IgD-negative memory B cell (primary cell): ENCODE measurements around the gene TERT. TPM values are rescaled to one million over a fixed set of nuclear protein-coding genes. Genes with fewer than 3 reads are reported as not detected.

Source experiments
- H3K27ac Mint-ChIP-seq, 3 donors: one replicate each; pipeline ENCODE4 v1.8.0; 2020 to 2022; ENCODE audit warnings: mild to moderate bottlenecking in 3 of 3, mixed read lengths in 3 of 3, moderate library complexity in 1 of 3
- H3K27me3 Mint-ChIP-seq: one replicate; pipeline ENCODE4 v1.8.0; 2021; ENCODE audit warnings: mixed read lengths
- H3K36me3 Mint-ChIP-seq: one replicate; pipeline ENCODE4 v1.8.0; 2020; ENCODE audit warnings: mild to moderate bottlenecking, mixed read lengths
- H3K4me1 Mint-ChIP-seq, 3 donors: one replicate each; pipeline ENCODE4 v1.8.0; 2020 to 2022; ENCODE audit warnings: mixed read lengths in 3 of 3, mild to moderate bottlenecking in 1 of 3
- H3K4me3 Mint-ChIP-seq, 4 donors: one replicate each; pipeline ENCODE4 v1.8.0; 2020 to 2022; ENCODE audit warnings: mild to moderate bottlenecking in 4 of 4, mixed read lengths in 4 of 4, moderate library complexity in 3 of 4
- H3K9me3 Mint-ChIP-seq, 3 donors: one replicate each; pipeline ENCODE4 v1.8.0; 2020 to 2021; ENCODE audit warnings: mixed read lengths in 3 of 3, mild to moderate bottlenecking in 1 of 3
- polyA plus RNA-seq: library from polyadenylated mRNA; unstranded; fragments of 300-500 nt; fragmentation: Illumina TruSeq; gene quantifications from one replicate; pipeline ENCODE4 v1.2.3, GENCODE V29; 2021

Gene TERT
- polyA plus RNA-seq, 1 donor from 2014 or later = not detected

GRCh38 chr5:1228120-1228519 is 66.7 kb downstream of the TERT start:
- Mint-ChIP-seq H3K27ac (no peak overlapping the region), H3K9me3 (no peaks in the 10 kb centered on the region), H3K4me1 (no peaks in the 10 kb centered on the region), H3K36me3 (no peaks in the 10 kb centered on the region), H3K27me3 (peaks cover 15% of the 10 kb centered on the region), H3K4me3 (no peak overlapping the region)

DNA sequence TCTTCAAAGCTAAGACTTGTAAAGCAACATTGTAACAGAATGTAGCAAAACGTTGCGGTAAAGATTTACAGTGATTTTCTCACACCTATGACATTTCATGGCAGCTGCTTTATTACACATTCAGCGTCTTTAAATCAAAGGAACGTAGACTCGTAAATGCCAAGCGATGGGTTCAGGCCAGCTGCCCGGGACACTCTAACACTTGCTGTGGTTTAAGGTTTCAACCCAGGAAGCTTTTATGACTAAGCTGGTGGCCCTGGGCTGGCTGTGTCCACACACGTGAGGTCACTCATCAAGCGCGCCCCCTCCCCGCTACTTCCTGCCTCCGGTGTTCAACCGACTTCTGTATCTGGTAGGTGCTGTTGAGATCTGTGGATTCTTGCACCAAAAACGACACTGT is 67.2 kb downstream of the TERT start:
- Mint-ChIP-seq H3K27ac (no peak overlapping the region), H3K9me3 (no peaks in the 10 kb centered on the region), H3K4me1 (no peaks in the 10 kb centered on the region), H3K4me3 (peak overlapping the region in 1 of 4 donors; percentile 18), H3K36me3 (no peaks in the 10 kb centered on the region), H3K27me3 (peaks cover 12% of the 10 kb centered on the region)

DNA sequence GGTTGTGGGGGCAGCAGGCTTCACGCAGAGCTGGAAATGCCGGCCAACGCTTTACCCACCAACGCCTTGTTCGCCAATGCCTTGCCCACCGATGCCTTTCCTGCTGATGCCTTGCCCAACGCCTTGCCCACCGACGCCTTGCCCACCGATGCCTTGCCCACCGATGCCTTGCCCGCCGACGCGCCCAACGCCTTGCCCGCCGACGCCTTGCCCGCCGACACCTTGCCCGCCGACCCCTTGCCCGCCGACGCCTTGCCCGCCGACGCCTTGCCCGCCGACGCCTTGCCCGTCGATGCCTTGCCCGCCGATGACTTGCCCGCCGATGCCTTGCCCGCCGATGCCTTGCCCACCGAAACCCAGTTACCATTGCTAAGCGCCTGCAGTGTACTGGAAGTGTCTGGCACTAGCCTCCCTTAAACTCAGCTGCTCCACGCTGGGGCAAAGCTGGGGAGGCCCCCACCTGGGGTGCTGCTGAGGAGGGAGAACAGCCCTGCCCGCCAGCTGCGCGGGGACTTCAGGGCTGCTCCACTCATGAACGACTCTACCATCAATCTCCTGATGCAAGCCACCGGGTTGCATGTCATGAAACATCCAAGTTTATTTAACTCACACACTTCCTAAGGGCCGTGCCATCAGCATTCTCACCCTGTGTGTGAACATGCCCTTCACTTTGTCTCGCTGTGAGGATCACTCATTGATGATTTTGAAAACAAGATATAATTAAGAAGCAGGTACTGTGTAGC is 67.9 kb downstream of the TERT start:
- Mint-ChIP-seq H3K27me3 (peaks cover 9% of the 10 kb centered on the region), H3K9me3 (no peaks in the 10 kb centered on the region), H3K4me3 (no peak overlapping the region), H3K27ac (no peak overlapping the region), H3K36me3 (no peaks in the 10 kb centered on the region), H3K4me1 (no peaks in the 10 kb centered on the region)

GRCh38 chr5:1226231-1226630 is 68.6 kb downstream of the TERT start:
- Mint-ChIP-seq H3K4me1 (no peaks in the 10 kb centered on the region), H3K27ac (no peak overlapping the region), H3K27me3 (peaks cover 9% of the 10 kb centered on the region), H3K9me3 (no peaks in the 10 kb centered on the region), H3K4me3 (no peak overlapping the region), H3K36me3 (no peaks in the 10 kb centered on the region)

- Mint-ChIP-seq H3K27ac (no peak within 1 kb of the TSS), H3K4me3 (no peak within 1 kb of the TSS), H3K4me1 (no peaks in the 10 kb centered on the region), H3K9me3 (no peaks in the 10 kb centered on the region), H3K27me3 (peaks cover 9% of the 10 kb centered on the region), H3K36me3 (no peaks in the 10 kb centered on the region)
Observed at GRCh38 chr5:1225081-1225480, 69.8 kb downstream of the TERT start, which contains the start of gene SLC6A18. Gene SLC6A18, plus strand, starts transcription at chr5:1225381. Its CDS starts 97 bp downstream, at chr5:1225478.

GRCh38 chr5:1224631-1225030 is 70.2 kb downstream of the TERT start:
- Mint-ChIP-seq H3K4me1 (no peaks in the 10 kb centered on the region), H3K9me3 (no peaks in the 10 kb centered on the region), H3K27ac (no peak overlapping the region), H3K27me3 (peaks cover 10% of the 10 kb centered on the region), H3K36me3 (no peaks in the 10 kb centered on the region), H3K4me3 (no peak overlapping the region)

GRCh38 chr5:1223278-1223670 is 71.6 kb downstream of the TERT start:
- H3K9me3 Mint-ChIP-seq = no peaks in the 10 kb centered on the region
- no peak overlapping the region for H3K4me3 Mint-ChIP-seq
- no peaks in the 10 kb centered on the region for H3K4me1 Mint-ChIP-seq
- peaks cover 3% of the 10 kb centered on the region for H3K27me3 Mint-ChIP-seq
- no peak overlapping the region for H3K27ac Mint-ChIP-seq
- H3K36me3 Mint-ChIP-seq = no peaks in the 10 kb centered on the region

DNA sequence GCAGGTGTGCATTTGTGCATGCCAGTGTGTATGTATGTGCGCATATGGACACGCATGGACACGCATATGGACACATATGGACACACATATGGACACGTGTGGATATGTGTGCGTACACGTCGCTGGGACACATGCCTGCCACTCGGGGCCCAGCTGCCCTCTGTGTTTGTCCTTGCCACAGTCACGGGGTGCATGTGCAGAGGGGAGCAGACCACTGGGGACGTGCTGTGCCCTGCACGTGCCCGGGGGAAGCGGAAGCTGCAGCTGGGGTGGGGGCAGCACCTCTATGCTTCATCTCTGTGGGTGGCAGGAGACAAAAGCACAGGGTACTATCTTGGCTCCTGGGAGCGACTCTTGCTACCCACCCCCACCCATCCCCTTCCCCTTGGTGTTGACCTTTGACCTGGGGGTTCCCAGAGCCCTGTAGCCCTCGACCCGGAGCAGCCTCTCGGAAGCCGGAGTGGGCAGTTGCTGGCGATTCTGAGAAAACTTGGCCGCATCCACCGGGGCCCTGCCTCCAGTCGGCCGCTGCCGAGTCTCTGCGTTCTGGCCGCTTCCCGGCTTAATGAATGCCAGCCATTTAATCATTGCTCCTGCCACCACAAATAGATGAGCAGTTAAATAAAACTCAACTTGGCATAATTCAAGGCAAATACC is 72.1 kb downstream of the TERT start:
- Mint-ChIP-seq H3K27me3 (peaks cover 4% of the 10 kb centered on the region), H3K9me3 (no peaks in the 10 kb centered on the region), H3K27ac (no peak overlapping the region), H3K36me3 (no peaks in the 10 kb centered on the region), H3K4me1 (no peaks in the 10 kb centered on the region), H3K4me3 (no peak overlapping the region)

DNA sequence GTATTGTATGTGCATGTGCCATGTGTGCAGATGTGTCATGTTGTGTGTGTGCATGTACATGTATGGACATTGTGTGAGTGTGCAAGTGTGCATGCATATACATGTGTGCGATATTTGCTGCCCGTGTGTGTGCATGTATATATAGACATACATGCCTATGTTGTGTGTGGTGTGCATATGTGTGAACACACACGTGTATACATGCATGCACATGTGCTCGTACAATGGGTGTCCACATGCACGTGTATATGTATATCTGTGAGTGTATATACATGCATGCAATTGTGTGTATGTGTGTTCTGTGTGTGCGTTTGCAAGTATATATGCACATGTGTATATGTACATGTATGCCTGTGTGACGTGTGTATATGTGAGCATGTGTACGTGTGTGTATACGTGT is 72.7 kb downstream of the TERT start:
- H3K27me3 Mint-ChIP-seq = peaks cover 4% of the 10 kb centered on the region
- no peaks in the 10 kb centered on the region for H3K4me1 Mint-ChIP-seq
- H3K36me3 Mint-ChIP-seq = no peaks in the 10 kb centered on the region
- no peaks in the 10 kb centered on the region for H3K9me3 Mint-ChIP-seq
- H3K27ac Mint-ChIP-seq = no peak overlapping the region
- no peak overlapping the region for H3K4me3 Mint-ChIP-seq

DNA sequence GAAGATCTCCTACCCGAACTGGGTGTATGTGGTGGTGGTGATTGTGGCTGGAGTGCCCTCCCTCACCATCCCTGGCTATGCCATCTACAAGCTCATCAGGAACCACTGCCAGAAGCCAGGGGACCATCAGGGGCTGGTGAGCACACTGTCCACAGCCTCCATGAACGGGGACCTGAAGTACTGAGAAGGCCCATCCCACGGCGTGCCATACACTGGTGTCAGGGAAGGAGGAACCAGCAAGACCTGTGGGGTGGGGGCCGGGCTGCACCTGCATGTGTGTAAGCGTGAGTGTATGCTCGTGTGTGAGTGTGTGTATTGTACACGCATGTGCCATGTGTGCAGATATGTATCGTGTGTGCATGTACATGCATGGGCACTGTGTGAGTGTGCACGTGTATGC is 73.1 kb downstream of the TERT start:
- no peak overlapping the region for H3K4me3 Mint-ChIP-seq
- no peaks in the 10 kb centered on the region for H3K4me1 Mint-ChIP-seq
- H3K27me3 Mint-ChIP-seq = peaks cover 3% of the 10 kb centered on the region
- no peaks in the 10 kb centered on the region for H3K36me3 Mint-ChIP-seq
- no peaks in the 10 kb centered on the region for H3K9me3 Mint-ChIP-seq
- H3K27ac Mint-ChIP-seq = peak overlapping the region in 1 of 3 donors; percentile 71

GRCh38 chr5:1220831-1221230 is 74.0 kb downstream of the TERT start:
- Mint-ChIP-seq H3K36me3 (no peaks in the 10 kb centered on the region), H3K4me1 (no peaks in the 10 kb centered on the region), H3K27me3 (peaks cover 5% of the 10 kb centered on the region), H3K9me3 (no peaks in the 10 kb centered on the region), H3K27ac (no peak overlapping the region), H3K4me3 (peak overlapping the region in 1 of 4 donors; percentile 65)

GRCh38 chr5:1220351-1220750 is 74.5 kb downstream of the TERT start:
- Mint-ChIP-seq H3K4me3 (no peak overlapping the region), H3K4me1 (no peaks in the 10 kb centered on the region), H3K27me3 (peaks cover 8% of the 10 kb centered on the region), H3K9me3 (no peaks in the 10 kb centered on the region), H3K27ac (no peak overlapping the region), H3K36me3 (no peaks in the 10 kb centered on the region)

DNA sequence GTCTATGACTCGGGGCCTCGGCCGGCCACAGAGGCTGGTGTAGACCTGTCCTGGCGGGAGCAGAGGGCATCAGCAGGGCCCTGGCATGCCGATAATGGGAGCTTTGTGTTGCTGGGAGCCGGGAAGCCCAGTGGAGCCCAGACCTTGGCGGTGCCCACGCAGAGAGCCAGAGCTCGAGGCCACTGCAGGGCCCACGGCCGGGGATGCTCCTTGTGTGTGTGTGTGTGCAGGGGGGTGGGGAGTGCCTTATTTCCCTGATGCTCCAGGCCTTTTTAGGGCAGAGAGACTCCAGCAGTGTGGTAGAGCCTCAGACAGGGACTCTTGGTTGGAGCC is 75.1 kb downstream of the TERT start:
- H3K4me3 Mint-ChIP-seq = no peak overlapping the region
- H3K27me3 Mint-ChIP-seq = peaks cover 8% of the 10 kb centered on the region
- no peak overlapping the region for H3K27ac Mint-ChIP-seq
- no peaks in the 10 kb centered on the region for H3K9me3 Mint-ChIP-seq
- no peaks in the 10 kb centered on the region for H3K36me3 Mint-ChIP-seq
- no peaks in the 10 kb centered on the region for H3K4me1 Mint-ChIP-seq

DNA sequence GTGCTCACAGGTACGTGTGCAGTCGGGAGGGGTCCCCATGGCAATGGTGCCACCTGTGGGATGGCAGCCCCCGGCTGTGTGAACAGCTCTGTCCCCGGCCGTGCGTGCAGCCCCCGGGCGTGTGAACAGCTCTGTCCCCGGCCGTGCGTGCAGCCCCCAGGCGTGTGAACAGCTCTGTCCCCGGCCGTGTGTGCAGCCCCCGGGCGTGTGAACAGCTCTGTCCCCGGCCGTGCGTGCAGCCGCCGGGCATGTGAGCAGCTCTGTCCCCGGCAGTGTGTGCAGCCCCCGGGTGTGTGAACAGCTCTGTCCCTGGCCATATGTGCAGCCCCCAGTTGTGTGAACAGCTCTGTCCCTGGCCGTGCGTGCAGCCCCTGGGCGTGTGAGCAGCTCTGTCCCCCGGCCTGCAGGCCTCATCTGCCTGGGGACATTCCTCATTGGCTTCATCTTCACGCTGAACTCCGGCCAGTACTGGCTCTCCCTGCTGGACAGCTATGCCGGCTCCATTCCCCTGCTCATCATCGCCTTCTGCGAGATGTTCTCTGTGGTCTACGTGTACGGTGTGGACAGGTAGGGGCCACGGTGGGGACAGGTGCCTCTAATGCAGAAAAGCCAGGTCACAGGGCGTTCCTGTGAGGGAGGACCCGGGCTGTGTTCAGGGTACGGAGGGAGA is 75.6 kb downstream of the TERT start:
- no peaks in the 10 kb centered on the region for H3K36me3 Mint-ChIP-seq
- H3K27ac Mint-ChIP-seq = peak overlapping the region in 1 of 3 donors; percentile 32
- peaks cover 8% of the 10 kb centered on the region for H3K27me3 Mint-ChIP-seq
- H3K4me1 Mint-ChIP-seq = no peaks in the 10 kb centered on the region
- H3K9me3 Mint-ChIP-seq = no peaks in the 10 kb centered on the region
- no peak overlapping the region for H3K4me3 Mint-ChIP-seq

DNA sequence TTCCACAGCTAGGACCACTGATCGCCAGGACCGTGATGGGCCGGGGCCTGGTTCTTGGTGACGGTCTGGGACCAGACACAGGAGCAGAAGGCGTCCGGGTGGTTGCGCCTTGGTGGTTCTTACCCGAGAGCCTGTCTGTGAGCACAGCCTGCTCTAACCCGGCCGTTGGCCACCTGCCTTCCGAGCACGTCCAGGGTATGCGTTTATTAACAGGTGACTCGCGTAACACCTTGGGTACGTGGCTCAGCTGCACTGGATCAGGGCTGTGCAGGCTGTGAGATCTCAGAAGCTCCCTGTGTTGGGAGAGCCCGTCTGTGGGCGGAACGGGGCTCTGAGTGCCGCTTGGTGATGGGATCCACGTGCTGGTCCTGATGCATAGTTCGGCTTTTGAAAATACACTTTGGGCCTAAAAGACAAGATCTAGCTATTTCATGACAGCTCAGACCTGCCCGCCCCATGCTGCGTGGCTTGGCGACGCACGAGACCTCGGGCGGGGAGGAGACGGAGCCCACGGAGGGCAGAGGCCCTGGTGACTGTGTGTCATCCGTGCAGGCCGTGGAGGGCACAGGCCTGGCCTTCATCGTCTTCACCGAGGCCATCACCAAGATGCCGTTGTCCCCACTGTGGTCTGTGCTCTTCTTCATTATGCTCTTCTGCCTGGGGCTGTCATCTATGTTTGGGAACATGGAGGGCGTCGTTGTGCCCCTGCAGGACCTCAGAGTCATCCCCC is 76.4 kb downstream of the TERT start:
- Mint-ChIP-seq H3K4me1 (no peaks in the 10 kb centered on the region), H3K4me3 (no peak overlapping the region), H3K36me3 (no peaks in the 10 kb centered on the region), H3K9me3 (no peaks in the 10 kb centered on the region), H3K27ac (peak overlapping the region in 1 of 3 donors; percentile 32), H3K27me3 (peaks cover 8% of the 10 kb centered on the region)
